Heart left ventricle (tissue), 16 donors: Measurements from ENCODE around the gene CHTF8. TPM values are rescaled to one million over a fixed set of nuclear protein-coding genes. Genes with fewer than 3 reads are reported as not detected.

ENCODE experiments used
- ATAC-seq, 4 donors: fragments of 200-7000 bp; cut with Tn5 transposase; one replicate each; pipeline ENCODE4 v1.9.1; 2020 to 2022; ENCODE audit warnings: moderate library complexity in 4 of 4, mild to moderate bottlenecking in 3 of 4, moderate number of reproducible peaks in 1 of 4
- DNase-seq, 5 donors: peaks; one replicate each; pipeline ENCODE4 v3.0.0-alpha.2; 2020
- H3K27ac ChIP-seq, 12 donors: fragments of 200-600 bp; sonication (generic) in 4 of 12; one replicate each; pipeline versions ENCODE4 v1.5.0 to v1.8.0; 2016 to 2022; ENCODE audit warnings: mild to moderate bottlenecking in 2 of 12
- H3K27me3 ChIP-seq, 9 donors: fragments of 200-600 bp; sonication (generic) in 2 of 9; one replicate each; pipeline versions ENCODE4 v1.5.1 to v1.8.0; 2016 to 2022; ENCODE audit warnings: mild to moderate bottlenecking in 3 of 9
- H3K36me3 ChIP-seq, 9 donors: fragments of 200-600 bp; sonication (generic) in 2 of 9; one replicate each; pipeline versions ENCODE4 v1.5.0 to v1.8.0; 2018 to 2022; ENCODE audit warnings: mild to moderate bottlenecking in 2 of 9
- H3K4me1 ChIP-seq, 12 donors: fragments of 200-600 bp; sonication (generic) in 4 of 12; one replicate each; pipeline versions ENCODE4 v1.5.0 to v1.8.0; 2016 to 2022; ENCODE audit warnings: mild to moderate bottlenecking in 3 of 12
- H3K4me3 ChIP-seq, 12 donors: fragments of 200-600 bp; sonication (generic) in 4 of 12; one replicate each; pipeline versions ENCODE4 v1.5.0 to v1.8.0; 2017 to 2022; ENCODE audit warnings: mild to moderate bottlenecking in 9 of 12, moderate library complexity in 4 of 12
- H3K9me3 ChIP-seq, 12 donors: fragments of 200-600 bp; sonication (generic) in 4 of 12; one replicate each; pipeline versions ENCODE4 v1.5.0 to v1.8.0; 2016 to 2022; ENCODE audit warnings: mild to moderate bottlenecking in 1 of 12
- CTCF ChIP-seq, 12 donors: fragments of 200-600 bp; sonication (generic) in 4 of 12; IDR thresholded peaks; one replicate each; pipeline versions ENCODE4 v1.5.0 to v1.8.0; 2018 to 2022; ENCODE audit warnings: antibody characterized with exemption in 12 of 12, mild to moderate bottlenecking in 5 of 12
- POLR2A ChIP-seq, 2 donors: fragments of 450-650 bp; IDR thresholded peaks; one replicate each; pipeline ENCODE4 v1.6.1; 2017; ENCODE audit warnings: antibody characterized with exemption in 2 of 2, mild to moderate bottlenecking in 2 of 2, moderate library complexity in 2 of 2
- WGBS, 4 donors: extraction: QIAGEN DNeasy Blood & Tissue Kit in 2 of 4; methylation state at CpG; one replicate each; pipeline versions ENCODE4 v1.1.5 to v1.1.7; 2013 to 2018; 5-methylcytosine and 5-hydroxymethylcytosine counted together
- intact Hi-C, 10 donors: fragments of 100-400 bp; cut with DNase I; formaldehyde crosslinking; loops; one replicate each; pipeline versions ENCODE4 v1.11.1 to v1.14.2; 2022
- polyA plus RNA-seq, 2 donors: library from polyadenylated mRNA; stranded (reverse); fragments of 200-250 nt; gene quantifications; one replicate each; pipeline ENCODE4 v1.2.3, GENCODE V29; 2013
- total RNA-seq, 9 donors: library from RNA; depleted of rRNA in 2 of 9; stranded (reverse); fragments of >200 nt in 2 of 9; fragmentation: NEBNext Ultra II Directional in 3 of 9; extraction: Animal tissue kit (Norgen Biotek cat#: 25700) in 3 of 9; gene quantifications; one replicate each; pipeline versions ENCODE4 v1.1.0 to v1.2.4, GENCODE V29; 2016 to 2023
- donor health status: ischemic (EF 13 %, LVEDD 7.1; RV severe dilation, severe dysfunction).
- donor health status: healthy with polysubstance abuse.
- donor health status: DM: no; HTN: yes; CAD: no.
- donor health status: DM: no; HTN: no; CAD: no.
- donor health status: ischemic (EF 25% LVEDD 6.9; RV normal size, moderate dysfunction).
- donor health status: ischemic (EF 25% LVEDD 5.7; RV mildly dilated, moderate dysfunction).
- donor health status: healthy.
- donor health status: DM: yes; HTN: yes; CAD: no.
- donor health status: ischemic (EF 35%, LVEDD 5.7; RV mildly dilated, moderate dysfunction).
- donor health status: nonischemic (EF 11% LVEDD 7.7; RV severe dilation, severe dysfunction).
- donor health status: DM: yes; HTN: yes; CAD: no.
- donor health status: PGD.
- donor health status: ischemic (EF 29% LVEDD 5.4; RV normal size, mild dysfunction).
- donor health status: nonischemic (EF 23%, LVEDD 6.1; RV moderate dilation, normal function).

The CHTF8 gene
- total and polyA plus RNA-seq, 11 donors, result 18.7 to 79.7 (median 53.2) TPM

- no peak for DNase-seq
- Histone ChIP-seq H3K36me3 (no peaks in the 10 kb centered on the region), H3K4me3 (no peak overlapping the region), H3K9me3 (no peaks in the 10 kb centered on the region), H3K27me3 (no peaks in the 10 kb centered on the region), H3K27ac (no peak overlapping the region), H3K4me1 (no peaks in the 10 kb centered on the region)
- no peak for ATAC-seq
- intact Hi-C loops, result no loop called here
- 72 to 88% (median 84%) methylated on average over 7 of the region's 7 CpGs for WGBS, 4 donors
- no peak for TF ChIP-seq CTCF (IDR thresholded peaks at IDR 0.05)
- TF ChIP-seq POLR2A (IDR thresholded peaks at IDR 0.05), result no peak
Measured at GRCh38 chr16:69078073-69078472, 54.3 kb downstream of the CHTF8 start.

- H3K4me1 ChIP-seq, result peaks cover 0 to 7% (median 1%) of the 10 kb centered on the region in 12 donors
- no peak overlapping the region for H3K27ac ChIP-seq
- H3K27me3 ChIP-seq, result no peaks in the 10 kb centered on the region
- no peak for DNase-seq
- TF ChIP-seq CTCF (IDR thresholded peaks at IDR 0.05) (no peak), POLR2A (IDR thresholded peaks at IDR 0.05) (no peak)
- ATAC-seq, result no peak
- no peaks in the 10 kb centered on the region for H3K9me3 ChIP-seq
- no peaks in the 10 kb centered on the region for H3K36me3 ChIP-seq
- intact Hi-C loops, result no loop called here
- WGBS, 4 donors, result 81 to 89% (median 87%) methylated on average over 4 of the region's 4 CpGs
- no peak overlapping the region for H3K4me3 ChIP-seq
Measured at GRCh38 chr16:69077251-69077650, 55.1 kb downstream of the CHTF8 start.

- Histone ChIP-seq H3K27me3 (no peaks in the 10 kb centered on the region), H3K9me3 (no peaks in the 10 kb centered on the region), H3K4me3 (no peak overlapping the region), H3K36me3 (peaks cover 0 to 3% (median 0%) of the 10 kb centered on the region in 9 donors), H3K4me1 (peaks cover 0 to 9% (median 2%) of the 10 kb centered on the region in 12 donors), H3K27ac (no peak overlapping the region)
- DNase-seq (no peak), ATAC-seq (no peak)
- no peak for TF ChIP-seq CTCF (IDR thresholded peaks at IDR 0.05)
- TF ChIP-seq POLR2A (IDR thresholded peaks at IDR 0.05), result no peak
- WGBS, 4 donors, result 82 to 88% (median 83%) methylated on average over 10 of the region's 10 CpGs
- intact Hi-C loops, result no loop called here
Measured at GRCh38 chr16:69073181-69073702, 59.1 kb downstream of the CHTF8 start.

- ATAC-seq, result no peak
- WGBS, 4 donors, result 38 to 51% (median 46%) methylated on average over 2 of the region's 2 CpGs
- no peaks in the 10 kb centered on the region for H3K9me3 ChIP-seq
- H3K36me3 ChIP-seq, result peaks cover 0 to 3% (median 0%) of the 10 kb centered on the region in 9 donors
- intact Hi-C loops, result no loop called here
- H3K4me3 ChIP-seq, result no peak overlapping the region
- TF ChIP-seq CTCF (IDR thresholded peaks at IDR 0.05) (no peak), POLR2A (IDR thresholded peaks at IDR 0.05) (no peak)
- H3K27me3 ChIP-seq, result no peaks in the 10 kb centered on the region
- H3K4me1 ChIP-seq, result peaks cover 0 to 9% (median 2%) of the 10 kb centered on the region in 12 donors
- no peak for DNase-seq
- H3K27ac ChIP-seq, result no peak overlapping the region
Measured at GRCh38 chr16:69072640-69072974, 59.8 kb downstream of the CHTF8 start.
